ENCODE results near the gene KCTD6. TPM values are rescaled to one million over a fixed set of nuclear protein-coding genes. Genes with fewer than 3 reads are reported as not detected.

The KCTD6 gene
- total RNA-seq, 1 donor from 2014 or later: 8.2 TPM

- H3K9me3 ChIP-seq: no peaks in the 10 kb centered on the region
- ATAC-seq (peak; percentile 89 to 93), DNase-seq (no peak)
- no peak overlapping the region for H3K4me3 ChIP-seq
- intact Hi-C loops (cut with DNase I): no loop called here
- peak overlapping the region; percentile 39 for H3K27ac ChIP-seq
- H3K4me1 ChIP-seq: peaks cover 37% of the 10 kb centered on the region
- no peaks in the 10 kb centered on the region for H3K27me3 ChIP-seq (ENCODE audit: low read depth)
- no peaks in the 10 kb centered on the region for H3K36me3 ChIP-seq
- TF ChIP-seq, protein P1, sequence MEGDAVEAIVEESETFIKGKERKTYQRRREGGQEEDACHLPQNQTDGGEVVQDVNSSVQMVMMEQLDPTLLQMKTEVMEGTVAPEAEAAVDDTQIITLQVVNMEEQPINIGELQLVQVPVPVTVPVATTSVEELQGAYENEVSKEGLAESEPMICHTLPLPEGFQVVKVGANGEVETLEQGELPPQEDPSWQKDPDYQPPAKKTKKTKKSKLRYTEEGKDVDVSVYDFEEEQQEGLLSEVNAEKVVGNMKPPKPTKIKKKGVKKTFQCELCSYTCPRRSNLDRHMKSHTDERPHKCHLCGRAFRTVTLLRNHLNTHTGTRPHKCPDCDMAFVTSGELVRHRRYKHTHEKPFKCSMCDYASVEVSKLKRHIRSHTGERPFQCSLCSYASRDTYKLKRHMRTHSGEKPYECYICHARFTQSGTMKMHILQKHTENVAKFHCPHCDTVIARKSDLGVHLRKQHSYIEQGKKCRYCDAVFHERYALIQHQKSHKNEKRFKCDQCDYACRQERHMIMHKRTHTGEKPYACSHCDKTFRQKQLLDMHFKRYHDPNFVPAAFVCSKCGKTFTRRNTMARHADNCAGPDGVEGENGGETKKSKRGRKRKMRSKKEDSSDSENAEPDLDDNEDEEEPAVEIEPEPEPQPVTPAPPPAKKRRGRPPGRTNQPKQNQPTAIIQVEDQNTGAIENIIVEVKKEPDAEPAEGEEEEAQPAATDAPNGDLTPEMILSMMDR (IDR thresholded peaks at IDR 0.05): no peak
Measured at GRCh38 chr3:58471025-58471887, 20.6 kb upstream of the KCTD6 start.

GRCh38 chr3:58473275-58473674 is 18.6 kb upstream of the KCTD6 start:
- ATAC-seq: no peak
- no peak overlapping the region for H3K4me3 ChIP-seq
- no peak overlapping the region for H3K27ac ChIP-seq
- no peaks in the 10 kb centered on the region for H3K27me3 ChIP-seq (ENCODE audit: low read depth)
- intact Hi-C loops (cut with DNase I): no loop called here
- TF ChIP-seq, protein P1 (IDR thresholded peaks at IDR 0.05): no peak
- H3K4me1 ChIP-seq: peaks cover 37% of the 10 kb centered on the region
- no peak for DNase-seq
- no peaks in the 10 kb centered on the region for H3K9me3 ChIP-seq
- H3K36me3 ChIP-seq: no peaks in the 10 kb centered on the region

DNA sequence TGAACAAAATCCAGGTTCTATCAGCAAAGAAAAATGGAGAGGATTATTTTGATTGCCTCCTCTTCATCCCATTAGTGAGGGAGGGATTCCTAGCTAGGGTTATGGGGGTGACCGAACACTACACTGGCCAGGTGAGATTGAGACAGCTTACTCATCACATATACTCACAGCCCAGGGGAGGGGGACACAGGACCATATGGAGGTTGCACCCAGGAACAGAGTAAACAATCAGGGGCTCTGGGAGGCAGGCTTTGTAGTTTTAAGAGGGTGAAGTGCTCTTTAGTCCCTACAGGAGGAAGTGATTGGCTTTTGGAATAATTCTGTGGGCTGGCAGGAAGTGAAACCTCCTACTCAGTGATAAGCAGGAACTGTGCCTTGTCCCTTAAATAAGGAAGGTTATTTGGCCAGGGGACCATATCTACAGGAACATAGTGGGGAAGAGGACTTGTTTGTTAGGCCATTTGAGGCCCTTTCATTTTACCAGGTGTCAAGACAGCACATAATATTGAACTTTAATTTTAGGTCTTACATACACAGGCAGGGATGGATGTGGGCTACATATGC is 17.5 kb upstream of the KCTD6 start:
- H3K4me1 ChIP-seq: peaks cover 37% of the 10 kb centered on the region
- intact Hi-C loops (cut with DNase I): no loop called here
- DNase-seq: no peak
- no peak overlapping the region for H3K4me3 ChIP-seq
- TF ChIP-seq, protein P1 (IDR thresholded peaks at IDR 0.05): no peak
- H3K27ac ChIP-seq: no peak overlapping the region
- H3K36me3 ChIP-seq: no peaks in the 10 kb centered on the region
- no peaks in the 10 kb centered on the region for H3K27me3 ChIP-seq (ENCODE audit: low read depth)
- peak; percentile 54 to 75 for ATAC-seq
- H3K9me3 ChIP-seq: no peaks in the 10 kb centered on the region

DNA sequence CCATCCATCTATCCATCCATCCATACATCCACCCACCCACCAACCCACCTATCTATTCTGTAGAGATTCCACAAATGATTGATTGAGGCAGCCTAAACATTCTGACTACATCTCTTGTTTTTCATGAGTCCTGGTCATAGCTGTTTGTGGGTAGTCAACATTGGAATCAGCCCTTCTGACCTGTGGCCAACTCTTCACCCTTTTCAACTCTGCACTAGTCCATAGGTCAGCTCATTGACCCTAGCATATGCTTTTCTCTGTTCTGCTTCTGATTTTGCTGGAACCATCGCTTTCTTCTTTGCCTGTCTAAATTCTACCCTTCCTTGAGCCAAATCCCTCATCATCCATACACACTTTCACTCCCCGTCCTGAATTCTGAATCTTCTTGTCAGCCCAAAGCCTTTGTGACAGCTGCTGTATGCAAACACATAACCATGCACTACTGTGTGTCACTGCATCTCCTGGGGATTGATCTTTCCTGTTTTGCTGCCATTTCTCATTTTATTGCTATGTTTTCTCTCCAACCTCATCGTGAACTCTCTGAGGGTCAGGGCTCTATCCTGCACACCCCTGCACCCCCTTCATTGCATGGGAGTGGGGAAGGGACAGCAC is 16.8 kb upstream of the KCTD6 start:
- H3K27ac ChIP-seq: no peak overlapping the region
- peaks cover 37% of the 10 kb centered on the region for H3K4me1 ChIP-seq
- no peaks in the 10 kb centered on the region for H3K9me3 ChIP-seq
- DNase-seq (no peak), ATAC-seq (no peak)
- intact Hi-C loops (cut with DNase I): no loop called here
- H3K4me3 ChIP-seq: no peak overlapping the region
- no peaks in the 10 kb centered on the region for H3K27me3 ChIP-seq (ENCODE audit: low read depth)
- TF ChIP-seq, protein P1 (IDR thresholded peaks at IDR 0.05): no peak
- H3K36me3 ChIP-seq: no peaks in the 10 kb centered on the region

DNA sequence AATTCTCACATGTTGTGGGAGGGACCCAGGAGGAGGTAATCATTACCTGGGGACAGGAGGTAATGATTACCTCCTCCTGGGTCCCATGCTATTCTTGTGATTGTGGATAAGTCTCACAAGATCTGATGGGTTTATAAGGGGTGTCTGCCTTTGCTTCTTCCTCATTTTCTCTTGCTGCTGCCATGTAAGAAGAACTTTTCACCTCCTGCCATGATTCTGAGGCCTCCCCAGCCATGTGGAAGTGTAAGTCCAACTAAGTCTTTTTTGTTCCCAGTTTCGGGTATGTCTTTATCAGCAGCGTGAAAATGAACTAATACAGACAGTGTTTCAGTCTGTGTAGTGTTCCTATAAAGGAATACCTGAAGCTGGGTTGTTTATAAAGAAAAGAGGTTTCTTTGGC is 13.1 kb upstream of the KCTD6 start:
- no peak overlapping the region for H3K4me3 ChIP-seq
- ATAC-seq (no peak), DNase-seq (no peak)
- TF ChIP-seq, protein P1 (IDR thresholded peaks at IDR 0.05): no peak
- intact Hi-C loops (cut with DNase I): no loop called here
- no peaks in the 10 kb centered on the region for H3K36me3 ChIP-seq
- H3K4me1 ChIP-seq: peaks cover 24% of the 10 kb centered on the region
- no peaks in the 10 kb centered on the region for H3K27me3 ChIP-seq (ENCODE audit: low read depth)
- no peak overlapping the region for H3K27ac ChIP-seq
- no peaks in the 10 kb centered on the region for H3K9me3 ChIP-seq
